Hematopoietic multipotent progenitor cell treated with erythropoietin and hydrocortisone succinate and interleukin-3 and kit ligand, for 17 days (in vitro differentiated cells): ENCODE results near the gene PALLD.

Experiments used
- DNase-seq: peaks from one replicate; pipeline ENCODE4 v3.0.0-alpha.2; 2015; ENCODE audit warnings: low spot score

Gene PALLD

GRCh38 chr4:168878623-168879022, 381.8 kb downstream of the PALLD start:
- no peak for DNase-seq

GRCh38 chr4:168879188-168879587, 382.3 kb downstream of the PALLD start:
- no peak for DNase-seq

GRCh38 chr4:168880072-168880675, 383.3 kb downstream of the PALLD start:
- DNase-seq = no peak

GRCh38 chr4:168880811-168881595, 384.2 kb downstream of the PALLD start:
- DNase-seq = no peak

GRCh38 chr4:168881781-168882420, 385.0 kb downstream of the PALLD start:
- DNase-seq = no peak

GRCh38 chr4:168882650-168883233, 385.9 kb downstream of the PALLD start:
- DNase-seq = no peak

- no peak for DNase-seq
Observed at GRCh38 chr4:168883513-168883912, 386.7 kb downstream of the PALLD start.

GRCh38 chr4:168884251-168885124, 387.6 kb downstream of the PALLD start:
- no peak for DNase-seq

GRCh38 chr4:168885400-168885799, 388.5 kb downstream of the PALLD start:
- DNase-seq = no peak

GRCh38 chr4:168886351-168886750, 389.5 kb downstream of the PALLD start:
- DNase-seq = no peak

GRCh38 chr4:168887809-168888208, 391.0 kb downstream of the PALLD start:
- no peak for DNase-seq

GRCh38 chr4:168888715-168889215, 391.9 kb downstream of the PALLD start:
- DNase-seq = no peak

GRCh38 chr4:168891086-168891485, 394.2 kb downstream of the PALLD start:
- DNase-seq = no peak

- DNase-seq = no peak
Observed at GRCh38 chr4:168891688-168892087, 394.8 kb downstream of the PALLD start.

- DNase-seq = no peak
Observed at GRCh38 chr4:168892475-168892874, 395.6 kb downstream of the PALLD start.

- no peak for DNase-seq
Observed at GRCh38 chr4:168893205-168893604, 396.4 kb downstream of the PALLD start.

GRCh38 chr4:168893807-168894206, 397.0 kb downstream of the PALLD start:
- DNase-seq = no peak

GRCh38 chr4:168900080-168900479, 403.2 kb downstream of the PALLD start:
- no peak for DNase-seq

GRCh38 chr4:168907119-168907698, 410.4 kb downstream of the PALLD start:
- no peak for DNase-seq

- DNase-seq = no peak
Observed at GRCh38 chr4:168908093-168908492, 411.2 kb downstream of the PALLD start.

- no peak for DNase-seq
Observed at GRCh38 chr4:168908851-168909273, 412.0 kb downstream of the PALLD start.
